ENCODE data around the gene PCED1A. TPM values are rescaled to one million over a fixed set of nuclear protein-coding genes. Genes with fewer than 3 reads are reported as not detected.

The PCED1A gene
- total and polyA plus RNA-seq, 2 of the 13 experiments (the other 11 are each of a cell fraction or from before 2014, with no cell fraction given) = 40.1 to 84.2 TPM

GRCh38 chr20:2797136-2797983 is 43.1 kb downstream of the PCED1A start:
- in situ Hi-C loops (cut with HindIII; ENCODE audit: extremely low pct_ligation_motif_present, low pct_unique_long_range_greater_than_20kb) = no loop called here

More at GRCh38 chr20:2797136-2797983, 43.1 kb downstream of the PCED1A start:
- Histone ChIP-seq H3K4me3 (replicated peaks in 1 of 3; ENCODE audit: insufficient read depth in 1 of 3, low read depth in 2 of 3, low read length in 3 of 3) (no peak overlapping the region), H3K9me3 (ENCODE audit: low read length) (no peaks in the 10 kb centered on the region), H4K20me1 (ENCODE audit: insufficient read depth, low read length) (no peaks in the 10 kb centered on the region), H3K27ac (ENCODE audit: extremely low read length, insufficient read depth, low read length) (no peak overlapping the region), H3K79me2 (ENCODE audit: insufficient read depth, low read length) (no peaks in the 10 kb centered on the region), H3K27me3 (ENCODE audit: control insufficient read depth in 1 of 2, insufficient read depth in 2 of 2, low read length in 2 of 2) (peaks cover 25 to 90% of the 10 kb centered on the region in 2 experiments), H3K36me3 (replicated peaks in 1 of 2; ENCODE audit: control insufficient read depth in 1 of 2, insufficient read depth in 2 of 2, low read length in 2 of 2) (no peaks in the 10 kb centered on the region), H3K4me1 (ENCODE audit: insufficient read depth, low read length) (peaks cover 10% of the 10 kb centered on the region), H3K9ac (ENCODE audit: insufficient read depth, low read depth, low read length) (no peak overlapping the region), H2AFZ (ENCODE audit: low read length) (no peak overlapping the region), H3K4me2 (ENCODE audit: low read depth, low read length) (no peak overlapping the region)
- CTCF ChIA-PET (ENCODE audit: low intra/inter-chr PET ratio, low total read pairs) = no interaction called here
- intact Hi-C loops (cut with micrococcal nuclease; ENCODE audit: unreplicated experiment) = no loop called here
- no peak for TF ChIP-seq HDAC1 (CRISPR knock-in tag; IDR thresholded peaks at IDR 0.05)
- no peak for TF ChIP-seq ZNF205 (CRISPR knock-in tag; IDR thresholded peaks at IDR 0.05)
- TF ChIP-seq SP5 (CRISPR knock-in tag; IDR thresholded peaks at IDR 0.05; ENCODE audit: borderline replicate concordance, low read depth) = no peak
- no peak for TF ChIP-seq PRMT3 (CRISPR knock-in tag; IDR thresholded peaks at IDR 0.05; ENCODE audit: borderline replicate concordance, low read depth)
- TF ChIP-seq MIXL1 (CRISPR knock-in tag; IDR thresholded peaks at IDR 0.05) = no peak
- no peak for TF ChIP-seq ZNF746 (CRISPR knock-in tag; IDR thresholded peaks at IDR 0.05)
- no peak for TF ChIP-seq ZNF788 (CRISPR knock-in tag; IDR thresholded peaks at IDR 0.05; ENCODE audit: borderline replicate concordance)
- TF ChIP-seq ZNF20 (CRISPR knock-in tag; IDR thresholded peaks at IDR 0.05) = no peak
- TF ChIP-seq EED (CRISPR knock-in tag; IDR thresholded peaks at IDR 0.05) = no peak
- no peak for TF ChIP-seq ZNF513 (CRISPR knock-in tag; conservative IDR thresholded peaks at IDR 0.05)
- ATAC-seq (no peak), FAIRE-seq (no peak), DNase-seq (ENCODE audit: low spot score) (no peak)
- no TSS peak for BruUV-seq (replicated peaks)
- WGBS (ENCODE audit: low lambda C conversion rate) = 40% methylated on average over 16 of the region's 16 CpGs
- POLR2A ChIA-PET = no interaction called here

All from HepG2 (cell line).